HL-60/S4 (cell line): ENCODE results near the gene ZDHHC24.

Experiments
- in situ Hi-C: fragments of 300-500 bp; cut with MboI; formaldehyde crosslinking; loops from 2 replicates; pipeline ENCODE4 v1.14.3; 2022; ENCODE audit warnings: low sequenced_read_pairs

The ZDHHC24 gene

DNA sequence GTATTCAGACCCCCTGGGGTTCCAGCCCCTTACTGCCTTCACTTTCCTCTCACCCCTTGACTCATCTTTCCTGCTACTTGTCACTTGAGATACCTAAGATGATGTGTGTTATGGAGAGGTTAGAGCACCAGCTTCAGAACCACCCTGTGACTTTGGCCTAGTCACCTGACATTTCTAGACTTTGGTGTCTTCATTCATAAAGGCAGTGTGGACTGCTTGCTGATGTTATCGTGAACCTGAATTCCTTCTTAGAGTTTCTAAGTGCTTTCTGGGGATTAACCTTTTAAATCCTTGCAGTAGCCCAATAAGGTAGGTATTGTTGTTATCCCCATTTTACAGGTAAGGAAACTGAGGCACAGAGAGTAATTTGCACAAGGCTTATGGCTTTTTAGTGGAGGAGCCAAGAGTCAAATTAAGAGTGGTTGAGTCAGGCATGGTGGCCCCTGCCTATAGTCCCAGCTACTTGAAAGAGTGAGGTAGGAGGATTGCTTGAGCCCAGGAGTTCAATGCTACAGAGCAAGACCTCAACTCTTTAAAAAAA is 40.5 kb downstream of the ZDHHC24 start:
- in situ Hi-C loops = no loop called here

- in situ Hi-C loops = no loop called here
Observed at GRCh38 chr11:66498506-66498905, 47.3 kb downstream of the ZDHHC24 start.

DNA sequence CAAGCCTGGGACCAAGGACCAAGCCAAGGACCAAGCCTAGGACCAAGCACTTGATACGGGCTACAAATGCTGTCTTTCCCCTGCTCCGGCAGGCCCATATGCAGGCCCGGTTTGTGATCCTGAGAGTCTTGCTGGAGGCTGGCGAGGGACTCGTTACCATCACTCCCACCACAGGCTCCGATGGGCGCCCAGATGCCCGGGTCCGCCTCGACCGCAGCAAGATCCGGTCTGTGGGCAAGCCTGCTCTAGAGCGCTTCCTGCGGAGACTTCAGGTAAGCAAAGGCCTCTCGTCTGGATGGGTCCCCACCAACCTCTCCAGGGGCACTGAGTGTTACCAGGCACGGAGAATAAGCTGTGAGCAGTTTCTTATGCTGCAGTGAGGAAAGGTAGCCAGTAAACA is 48.6 kb downstream of the ZDHHC24 start:
- in situ Hi-C loops = no loop called here

DNA sequence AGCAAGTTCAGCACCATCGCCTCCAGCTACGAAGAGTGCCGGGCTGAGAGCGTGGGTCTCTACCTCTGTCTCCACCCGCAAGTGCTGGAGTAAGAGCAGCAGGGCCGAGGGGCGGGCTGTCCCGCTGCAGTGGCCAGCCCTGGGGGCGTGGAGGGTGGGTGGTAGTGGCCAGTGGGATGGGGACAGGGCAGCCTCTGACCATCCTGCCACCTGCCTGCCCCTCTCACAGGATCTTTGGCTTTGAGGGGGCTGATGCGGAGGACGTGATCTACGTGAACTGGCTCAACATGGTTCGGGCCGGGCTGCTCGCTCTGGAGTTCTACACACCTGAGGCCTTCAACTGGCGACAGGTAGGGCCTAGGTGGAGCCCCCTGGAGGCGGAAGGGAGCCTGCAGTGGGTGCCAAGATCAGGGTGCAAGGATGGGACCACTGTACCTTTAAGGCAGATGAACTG is 50.4 kb downstream of the ZDHHC24 start:
- in situ Hi-C loops = no loop called here

DNA sequence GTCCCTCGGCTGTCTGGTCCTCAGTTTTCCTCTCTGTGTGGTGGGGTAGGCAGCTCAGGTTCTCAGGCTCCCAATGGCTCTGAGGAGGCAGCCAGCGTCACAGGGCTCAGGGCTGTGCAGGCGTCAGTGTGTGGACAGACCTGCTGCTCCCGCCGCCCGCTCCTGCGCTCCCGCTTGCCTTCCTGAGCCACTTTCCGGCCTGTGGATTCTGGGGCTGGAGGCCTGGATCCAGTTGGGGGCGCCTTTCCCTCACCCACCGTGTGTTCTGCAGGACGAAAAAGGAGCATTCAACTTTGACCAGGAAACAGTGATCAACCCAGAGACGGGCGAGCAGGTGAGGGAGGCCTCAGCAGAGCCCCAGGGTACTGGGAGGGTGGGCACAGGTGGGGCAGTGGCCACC is 50.9 kb downstream of the ZDHHC24 start:
- in situ Hi-C loops = no loop called here

DNA sequence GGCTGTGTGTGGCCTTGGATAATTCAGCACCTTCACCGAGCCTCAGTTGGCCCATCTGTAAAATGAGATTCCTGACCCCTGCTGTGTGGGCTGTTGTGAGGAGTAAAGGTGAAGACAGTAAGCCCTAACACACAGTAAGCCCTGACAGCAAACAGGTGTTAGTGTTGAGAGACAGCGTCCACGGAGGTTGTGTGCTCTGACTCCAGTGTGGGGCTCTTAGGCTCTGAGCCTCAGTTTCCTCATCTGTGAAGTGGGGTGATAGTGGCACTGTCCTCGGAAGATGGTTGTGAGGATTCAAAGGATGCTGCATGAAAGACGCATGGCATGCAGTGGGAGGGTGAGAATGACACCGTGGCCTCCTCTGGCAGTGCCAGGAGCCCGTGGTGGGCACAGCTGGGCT is 51.4 kb downstream of the ZDHHC24 start:
- in situ Hi-C loops = no loop called here

DNA sequence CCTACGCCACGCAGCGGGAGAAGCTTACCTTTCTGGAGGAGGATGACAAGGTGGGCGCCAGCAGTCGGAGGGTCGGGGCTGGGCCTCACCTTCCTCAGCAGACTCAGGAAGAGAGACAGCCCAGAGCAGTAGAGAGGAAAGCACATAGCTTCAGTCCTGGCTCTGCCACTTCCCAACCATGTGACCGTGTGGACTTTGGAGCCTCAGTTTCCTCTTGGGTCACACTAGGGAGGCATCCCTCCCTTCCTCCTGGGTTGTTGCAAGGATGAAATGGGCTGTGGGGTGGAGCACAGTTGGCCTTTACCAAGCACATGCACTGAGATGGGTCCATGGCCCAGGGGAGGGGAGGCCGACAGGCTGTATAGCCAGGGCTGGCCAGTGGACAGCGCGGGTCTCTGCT is 52.7 kb downstream of the ZDHHC24 start:
- in situ Hi-C loops = no loop called here

- in situ Hi-C loops = no loop called here
Observed at GRCh38 chr11:66492161-66492865, 53.5 kb downstream of the ZDHHC24 start.

DNA sequence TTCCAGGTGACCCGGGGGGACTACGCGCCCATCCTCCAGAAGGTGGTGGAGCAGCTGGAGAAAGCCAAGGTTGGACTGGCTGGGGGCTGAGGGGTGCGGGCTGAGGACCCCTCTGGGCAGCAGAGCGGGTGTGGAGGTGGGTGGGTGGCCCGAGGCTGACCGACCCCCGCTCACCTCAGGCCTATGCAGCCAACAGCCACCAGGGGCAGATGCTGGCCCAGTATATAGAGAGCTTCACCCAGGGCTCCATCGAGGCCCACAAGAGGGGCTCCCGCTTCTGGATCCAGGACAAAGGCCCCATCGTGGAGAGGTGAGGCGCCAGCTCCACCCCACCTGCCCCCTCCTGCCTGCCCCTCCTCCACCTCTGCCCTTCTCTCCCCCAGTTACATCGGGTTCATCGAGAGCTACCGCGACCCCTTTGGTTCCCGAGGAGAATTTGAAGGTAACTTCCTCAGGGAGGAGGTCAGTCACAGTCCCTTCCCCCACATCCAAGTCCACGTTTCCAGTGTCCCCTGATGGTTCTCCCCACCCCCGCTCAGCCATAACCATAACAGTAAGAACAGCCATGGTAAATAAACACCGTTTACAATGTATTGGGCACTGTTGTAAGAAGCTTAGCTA is 54.4 kb downstream of the ZDHHC24 start:
- in situ Hi-C loops = no loop called here

DNA sequence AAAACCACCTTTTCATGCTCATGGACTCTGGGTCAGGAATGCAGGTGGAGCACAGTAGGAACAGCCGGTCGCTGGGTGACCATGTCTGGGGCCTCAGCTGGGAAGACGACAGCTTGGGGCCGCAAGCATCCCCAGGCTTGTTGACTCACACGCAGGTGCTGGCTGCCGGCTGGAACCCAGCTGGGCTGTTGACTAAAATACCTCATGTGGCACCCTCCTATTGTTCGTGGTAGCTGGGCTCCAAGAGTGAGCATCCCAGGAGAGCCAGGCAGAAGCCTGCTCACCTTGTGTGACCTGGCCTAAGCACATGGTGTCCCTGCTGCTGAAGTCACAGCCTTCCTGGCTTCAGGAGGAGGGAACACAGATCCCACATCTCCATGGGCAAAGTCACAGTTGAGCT is 56.2 kb downstream of the ZDHHC24 start:
- in situ Hi-C loops = no loop called here

- in situ Hi-C loops = no loop called here
Observed at GRCh38 chr11:66488957-66489356, 56.9 kb downstream of the ZDHHC24 start.

- in situ Hi-C loops = no loop called here
Observed at GRCh38 chr11:66484806-66485380, 61.0 kb downstream of the ZDHHC24 start.

GRCh38 chr11:66480117-66480938 is 65.5 kb downstream of the ZDHHC24 start, which contains the start of gene DPP3:
DPP3 (plus strand) TSS chr11:66480434; CDS start chr11:66482201, 1,767 bp downstream.
- in situ Hi-C loops = no loop called here

GRCh38 chr11:66479394-66480116 is 66.3 kb downstream of the ZDHHC24 start:
- in situ Hi-C loops = no loop called here

- in situ Hi-C loops = no loop called here
Observed at GRCh38 chr11:66478729-66479393, 67.0 kb downstream of the ZDHHC24 start.

- in situ Hi-C loops = no loop called here
Observed at GRCh38 chr11:66477263-66478201, 68.3 kb downstream of the ZDHHC24 start.

- in situ Hi-C loops = no loop called here
Observed at GRCh38 chr11:66476841-66477251, 69.0 kb downstream of the ZDHHC24 start.

DNA sequence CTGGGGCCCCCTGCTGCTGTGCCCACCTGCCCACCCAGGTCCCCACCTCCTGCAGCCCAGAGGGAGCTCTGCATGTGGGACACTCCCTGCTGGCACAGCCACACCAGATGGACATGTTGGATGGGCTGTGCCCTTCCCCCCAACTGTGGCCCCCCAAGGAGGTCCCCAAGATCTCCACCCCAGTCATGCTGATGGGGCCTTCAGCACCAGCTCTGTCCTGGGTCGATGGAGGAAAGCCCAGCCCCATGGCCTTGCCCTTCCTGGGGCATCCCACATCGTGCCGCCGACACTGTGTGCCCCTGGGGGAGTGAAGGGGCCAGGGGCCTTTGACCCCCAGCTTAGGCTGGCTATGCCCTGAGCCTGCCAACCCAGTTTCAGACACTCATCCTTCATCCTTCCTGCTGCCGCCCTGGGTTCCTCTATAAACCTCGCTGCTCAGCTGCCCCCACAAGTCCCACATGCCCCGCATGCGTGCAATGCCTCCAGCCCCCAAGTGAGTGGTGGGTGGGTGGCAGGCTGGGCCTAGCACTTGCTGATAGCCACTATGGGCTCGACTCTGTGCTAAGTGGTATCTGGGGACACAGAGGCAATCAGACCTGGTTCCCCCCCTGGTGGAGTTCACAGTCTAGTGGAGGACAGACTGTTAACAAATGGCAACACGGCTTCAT is 69.5 kb downstream of the ZDHHC24 start:
- in situ Hi-C loops = no loop called here
